Keratinocyte (primary cell): Measurements from ENCODE around the gene NLRP9. TPM values are rescaled to one million over a fixed set of nuclear protein-coding genes. Genes with fewer than 3 reads are reported as not detected.

Experiments
- DNase-seq: peaks from one replicate; pipeline ENCODE4 v3.0.0-alpha.2; 2011; ENCODE audit warnings: low read depth, missing footprints, low spot score
- FAIRE-seq: peaks from 2 replicates; lab custom pipeline; 2011; peaks lifted over from hg19 to GRCh38; lab: Jason Lieb, UNC
- H2AFZ ChIP-seq: 2 replicates; pipeline ENCODE4 v1.6.0; 2012; ENCODE audit warnings: low read length, control low read depth, inconsistent platforms; ENCODE audit not compliant: control insufficient read depth
- H3K27ac ChIP-seq: 2 replicates; pipeline ENCODE4 v1.5.1; 2011; ENCODE audit warnings: low read length; ENCODE audit not compliant: control insufficient read depth, insufficient read depth
- H3K27me3 ChIP-seq: 3 replicates; pipeline ENCODE4 v1.6.0; 2011; ENCODE audit warnings: low read length; ENCODE audit not compliant: control insufficient read depth, insufficient read depth; ENCODE audit errors: extremely low read depth
- H3K36me3 ChIP-seq, 2 experiments: 2 replicates in 1 of 2; 3 replicates in 1 of 2; pipeline ENCODE4 v1.5.1; 2011; ENCODE audit warnings: low read length in 2 of 2, mild to moderate bottlenecking in 1 of 2; ENCODE audit not compliant: control insufficient read depth in 2 of 2, insufficient read depth in 2 of 2; ENCODE audit errors: extremely low read depth in 1 of 2
- H3K4me1 ChIP-seq: 3 replicates; pipeline ENCODE4 v1.5.1; 2011; ENCODE audit warnings: low read length; ENCODE audit not compliant: control insufficient read depth, insufficient read depth; ENCODE audit errors: extremely low read depth
- H3K4me2 ChIP-seq: 3 replicates; pipeline ENCODE4 v1.6.0; 2011; ENCODE audit warnings: low read depth, low read length; ENCODE audit not compliant: control insufficient read depth, insufficient read depth; ENCODE audit errors: extremely low read depth
- H3K4me3 ChIP-seq, 3 experiments: fragments of 200-600 bp in 1 of 3; sonication (generic) in 1 of 3; 2 replicates in 2 of 3; 3 replicates in 1 of 3; pipeline ENCODE4 v1.5.1; 2011 to 2016; ENCODE audit warnings: low read length in 3 of 3, mild to moderate bottlenecking in 3 of 3, control low read depth in 2 of 3, inconsistent platforms in 1 of 3, low read depth in 1 of 3, mixed read lengths in 1 of 3, mixed run types in 1 of 3, moderate library complexity in 1 of 3; ENCODE audit not compliant: control insufficient read depth in 2 of 3, insufficient read depth in 2 of 3; ENCODE audit errors: extremely low read depth in 1 of 3
- H3K79me2 ChIP-seq: 2 replicates; pipeline ENCODE4 v1.6.0; 2012; ENCODE audit warnings: low read length; ENCODE audit not compliant: control insufficient read depth, insufficient read depth
- H3K9ac ChIP-seq: 3 replicates; pipeline ENCODE4 v1.6.0; 2011; ENCODE audit warnings: low read length; ENCODE audit not compliant: control insufficient read depth, insufficient read depth; ENCODE audit errors: extremely low read depth
- H3K9me1 ChIP-seq: 3 replicates; pipeline ENCODE4 v1.6.0; 2011; ENCODE audit warnings: low read length; ENCODE audit not compliant: control insufficient read depth, insufficient read depth; ENCODE audit errors: extremely low read depth
- H3K9me3 ChIP-seq: 2 replicates; pipeline ENCODE4 v1.5.1; 2012; ENCODE audit warnings: low read depth, low read length; ENCODE audit not compliant: control insufficient read depth
- H4K20me1 ChIP-seq: 3 replicates; pipeline ENCODE4 v1.6.0; 2011; ENCODE audit warnings: low read length; ENCODE audit not compliant: control insufficient read depth, insufficient read depth; ENCODE audit errors: extremely low read depth
- CTCF ChIP-seq, 3 experiments: IDR thresholded peaks in 1 of 3; conservative IDR thresholded peaks in 1 of 3; optimal IDR thresholded peaks in 1 of 3; 2 replicates in 2 of 3; 3 replicates in 1 of 3; pipeline versions ENCODE3 to v1.5.1; 2011; ENCODE audit warnings: low read length in 3 of 3, mild to moderate bottlenecking in 3 of 3, moderate library complexity in 2 of 3, control low read depth in 1 of 3, inconsistent platforms in 1 of 3; ENCODE audit not compliant: insufficient read depth in 2 of 3; ENCODE audit errors: extremely low read depth in 1 of 3
- EZH2 ChIP-seq: IDR thresholded peaks from one replicate; pipeline ENCODE4 v1.6.1; 2012; ENCODE audit warnings: inconsistent platforms, mild to moderate bottlenecking, low read length, moderate library complexity
- dilution Hi-C: fragments of 300-500 bp; cut with MboI; formaldehyde crosslinking; loops from one replicate; pipeline ENCODE4 v1.7.0; 2020; ENCODE audit warnings: low sequenced_read_pairs; ENCODE audit not compliant: extremely low pct_ligation_motif_present
- polyA plus RNA-seq, 5 experiments: library from polyadenylated mRNA; depleted of rRNA in 3 of 5; stranded (reverse) in 3 of 5; stranded (forward) in 1 of 5; unstranded in 1 of 5; fragments of >200 nt; gene quantifications; 1 replicate in 1 of 5; 2 replicates in 3 of 5; 3 replicates in 1 of 5; pipeline versions ENCODE4 v1.2.1 to v1.2.3, GENCODE V29; 2011 to 2012; ENCODE audit warnings: missing spikeins in 2 of 5, low read depth in 1 of 5, low replicate concordance in 1 of 5

The NLRP9 gene
- polyA plus RNA-seq, 1 donor (not counting 4 experiments of a cell fraction or from before 2014, with no cell fraction given): not detected

- H3K27ac ChIP-seq: no peak overlapping the region
- H2AFZ ChIP-seq: no peak overlapping the region
- no peaks in the 10 kb centered on the region for H4K20me1 ChIP-seq
- dilution Hi-C loops: no loop called here
- H3K4me2 ChIP-seq: no peak overlapping the region
- H3K4me3 ChIP-seq: no peak overlapping the region
- no peak for TF ChIP-seq CTCF (optimal IDR thresholded peaks at IDR 0.05 in 1 of 3, IDR thresholded peaks at IDR 0.05 in 1 of 3, conservative IDR thresholded peaks at IDR 0.05 in 1 of 3; ENCODE audit: extremely low read depth in 1 of 3, insufficient read depth in 2 of 3, low read length in 3 of 3)
- TF ChIP-seq EZH2: no peak
- H3K36me3 ChIP-seq: peaks cover 6 to 34% of the 10 kb centered on the region in 2 experiments
- H3K27me3 ChIP-seq: no peaks in the 10 kb centered on the region
- H3K9me3 ChIP-seq: no peaks in the 10 kb centered on the region
- H3K9me1 ChIP-seq: no peaks in the 10 kb centered on the region
- H3K9ac ChIP-seq: no peak overlapping the region
- no peaks in the 10 kb centered on the region for H3K4me1 ChIP-seq
- DNase-seq (no peak), FAIRE-seq (no peak)
- H3K79me2 ChIP-seq: no peaks in the 10 kb centered on the region
Observed at GRCh38 chr19:55700813-55701212, 37.4 kb downstream of the NLRP9 start.

GRCh38 chr19:55699221-55699620, 39.0 kb downstream of the NLRP9 start:
- TF ChIP-seq EZH2: no peak
- TF ChIP-seq CTCF (optimal IDR thresholded peaks at IDR 0.05 in 1 of 3, IDR thresholded peaks at IDR 0.05 in 1 of 3, conservative IDR thresholded peaks at IDR 0.05 in 1 of 3; ENCODE audit: extremely low read depth in 1 of 3, insufficient read depth in 2 of 3, low read length in 3 of 3): no peak
- Histone ChIP-seq H3K9ac (no peak overlapping the region), H2AFZ (no peak overlapping the region), H3K27ac (no peak overlapping the region), H3K27me3 (no peaks in the 10 kb centered on the region), H3K4me2 (no peak overlapping the region), H3K36me3 (peaks cover 11 to 38% of the 10 kb centered on the region in 2 experiments), H3K4me1 (no peaks in the 10 kb centered on the region), H4K20me1 (no peaks in the 10 kb centered on the region), H3K79me2 (no peaks in the 10 kb centered on the region), H3K9me1 (no peaks in the 10 kb centered on the region), H3K9me3 (no peaks in the 10 kb centered on the region), H3K4me3 (no peak overlapping the region)
- dilution Hi-C loops: no loop called here
- no peak for DNase-seq
- FAIRE-seq: no peak
